HG02642 (cell line): ENCODE data around the gene FAM204A.

Source experiments
- ATAC-seq: cut with Tn5 transposase; IDR thresholded peaks from one replicate; pipeline ENCODE4 v1.9.1; 2021; ENCODE audit warnings: mild to moderate bottlenecking; ENCODE audit not compliant: unreplicated experiment, poor library complexity

Gene FAM204A

GRCh38 chr10:118332948-118333710 lies 9.0 kb downstream of the FAM204A start:
- ATAC-seq, result no peak

GRCh38 chr10:118332236-118332635 lies 9.9 kb downstream of the FAM204A start:
- ATAC-seq, result no peak

GRCh38 chr10:118330295-118331076 lies 11.6 kb downstream of the FAM204A start:
- no peak for ATAC-seq

- ATAC-seq, result no peak
Measured at GRCh38 chr10:118324140-118324539, 18.0 kb downstream of the FAM204A start.

GRCh38 chr10:118321724-118322575 lies 20.2 kb downstream of the FAM204A start:
- no peak for ATAC-seq

GRCh38 chr10:118315629-118316028 lies 26.5 kb downstream of the FAM204A start:
- no peak for ATAC-seq

GRCh38 chr10:118314882-118315281 lies 27.2 kb downstream of the FAM204A start:
- ATAC-seq, result no peak

GRCh38 chr10:118311505-118311904 lies 30.6 kb downstream of the FAM204A start:
- no peak for ATAC-seq

GRCh38 chr10:118310822-118311221 lies 31.3 kb downstream of the FAM204A start:
- ATAC-seq, result no peak

GRCh38 chr10:118309911-118310310 lies 32.2 kb downstream of the FAM204A start:
- ATAC-seq, result no peak

- ATAC-seq, result no peak
Measured at GRCh38 chr10:118308664-118309063, 33.5 kb downstream of the FAM204A start.

GRCh38 chr10:118307859-118308258 lies 34.3 kb downstream of the FAM204A start:
- no peak for ATAC-seq

- no peak for ATAC-seq
Measured at GRCh38 chr10:118307220-118307619, 34.9 kb downstream of the FAM204A start.

- ATAC-seq, result no peak
Measured at GRCh38 chr10:118305730-118306129, 36.4 kb downstream of the FAM204A start.

GRCh38 chr10:118304521-118304920 lies 37.6 kb downstream of the FAM204A start:
- ATAC-seq, result no peak

- ATAC-seq, result no peak
Measured at GRCh38 chr10:118301211-118301610, 40.9 kb downstream of the FAM204A start.

- ATAC-seq, result no peak
Measured at GRCh38 chr10:118300320-118300719, 41.8 kb downstream of the FAM204A start.

GRCh38 chr10:118298787-118299186 lies 43.3 kb downstream of the FAM204A start:
- ATAC-seq, result no peak

- no peak for ATAC-seq
Measured at GRCh38 chr10:118291122-118291521, 51.0 kb downstream of the FAM204A start.

- no peak for ATAC-seq
Measured at GRCh38 chr10:118290471-118290995, 51.6 kb downstream of the FAM204A start.
